ENCODE measurements around the gene ESR1.
"Not testable (repeated sequence)": the region's sequence is repeated elsewhere in the genome, so short reads cannot be mapped to it uniquely, and the experiment has no call there.

The ESR1 gene

DNA sequence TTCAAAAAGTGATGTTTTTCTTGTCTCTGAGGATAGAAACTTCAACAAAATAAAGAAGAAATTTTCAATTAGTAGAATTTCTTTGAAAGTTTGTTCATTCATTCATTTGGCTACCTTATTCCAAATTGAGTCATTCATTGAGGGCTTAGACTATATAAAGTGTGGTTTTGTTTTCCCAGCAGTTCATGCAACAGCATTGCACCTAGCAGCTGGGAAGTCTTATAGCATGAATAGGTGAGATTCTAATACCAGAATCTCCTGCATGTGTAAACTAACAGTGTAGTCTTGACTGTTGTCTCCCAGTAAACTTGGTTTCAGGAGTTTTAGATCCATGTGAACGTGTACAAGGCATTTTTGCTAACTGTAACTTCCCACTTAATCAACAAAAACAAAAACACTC lies 7.1 kb downstream of the ESR1 start:
- no peak for FAIRE-seq

DNA sequence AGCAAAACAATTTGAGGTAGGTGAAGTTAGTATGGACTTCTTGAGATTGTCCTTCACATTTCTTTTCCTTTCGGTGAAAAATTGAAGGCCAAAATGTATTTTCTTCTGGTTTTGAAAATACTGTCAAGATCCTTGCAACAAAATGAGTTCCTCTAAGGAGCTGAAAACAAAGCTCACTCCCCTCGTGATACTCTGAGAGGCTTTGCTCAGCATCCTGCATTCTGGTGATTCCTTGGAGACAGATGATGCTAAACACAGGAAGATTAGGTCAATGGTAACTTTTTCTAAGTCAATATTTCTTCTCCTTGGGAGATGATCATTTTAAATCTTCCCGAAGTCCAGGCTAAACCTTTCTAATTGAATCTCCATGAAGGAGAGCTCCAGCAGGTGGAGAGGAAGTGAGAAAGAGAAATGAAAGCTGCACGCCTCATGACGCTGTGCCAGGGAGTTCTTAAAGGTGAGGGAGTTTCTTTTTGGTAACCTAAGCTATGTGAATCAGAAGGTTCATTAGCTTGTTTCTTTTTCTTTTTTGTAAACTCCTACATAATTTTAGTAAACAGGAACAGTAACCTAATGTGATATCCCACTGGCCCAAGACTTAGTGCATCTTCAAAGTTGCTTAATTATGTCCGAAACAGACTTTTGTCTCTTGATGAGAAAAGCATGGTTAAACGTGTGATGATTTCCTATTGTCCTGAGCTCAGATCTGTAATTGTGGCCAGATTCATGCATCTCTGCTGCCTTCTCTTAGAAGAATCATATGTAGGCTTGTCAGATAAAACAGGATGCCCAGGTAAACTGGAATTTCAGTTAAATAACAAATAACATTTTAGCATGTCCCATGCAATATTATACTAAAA lies 15.0 kb downstream of the ESR1 start:
- FAIRE-seq, result no peak

DNA sequence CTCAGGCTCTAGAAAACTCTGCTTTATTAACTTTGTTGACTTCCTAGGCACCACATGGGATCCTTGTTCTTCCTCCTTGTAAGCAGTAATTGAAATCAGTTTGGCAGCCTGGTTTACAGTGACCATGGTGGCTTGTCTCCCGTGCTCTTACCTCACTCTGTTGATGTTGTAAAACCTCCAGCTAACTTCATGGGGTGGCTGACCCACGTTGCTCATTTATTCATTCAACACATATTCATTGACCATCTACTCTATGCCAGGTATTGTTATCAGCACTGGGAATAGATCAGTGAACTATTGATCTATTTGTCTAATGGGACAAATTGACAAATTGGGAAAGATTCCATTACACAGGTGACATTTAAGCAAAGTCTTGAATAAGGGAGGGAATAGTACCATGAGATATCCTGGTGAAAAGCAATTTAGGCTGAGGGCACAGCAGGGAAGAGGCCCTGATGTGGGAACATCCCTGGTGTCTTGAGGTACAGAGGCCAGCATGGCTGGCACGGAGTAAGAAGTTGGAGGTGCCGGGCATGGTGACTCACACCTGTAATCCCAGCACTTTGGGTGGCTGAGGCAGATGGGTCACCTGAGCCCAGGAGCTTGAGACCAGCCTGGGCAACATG lies 19.1 kb downstream of the ESR1 start:
- FAIRE-seq, result no peak

DNA sequence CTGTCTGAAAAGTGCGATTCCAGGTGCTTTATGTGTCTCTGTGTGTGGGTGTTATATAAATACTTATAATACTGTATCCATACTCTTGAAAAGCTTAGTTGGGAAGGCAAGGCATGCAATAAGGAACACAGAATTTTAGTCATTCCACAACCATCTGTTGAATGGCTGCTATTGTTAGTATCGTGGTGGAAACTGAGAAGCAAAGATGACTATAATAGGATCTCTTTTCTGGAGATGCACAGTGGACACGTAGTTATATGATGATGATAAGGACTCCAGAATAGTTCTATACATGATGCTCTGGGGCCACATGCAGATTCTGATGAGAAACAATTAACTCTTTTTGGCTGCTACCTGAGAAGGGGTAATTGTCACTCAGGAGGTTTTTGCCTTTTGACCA lies 25.2 kb downstream of the ESR1 start:
- no peak for FAIRE-seq

GRCh38 chr6:151835396-151835795 lies 27.9 kb downstream of the ESR1 start:
- no peak for FAIRE-seq

DNA sequence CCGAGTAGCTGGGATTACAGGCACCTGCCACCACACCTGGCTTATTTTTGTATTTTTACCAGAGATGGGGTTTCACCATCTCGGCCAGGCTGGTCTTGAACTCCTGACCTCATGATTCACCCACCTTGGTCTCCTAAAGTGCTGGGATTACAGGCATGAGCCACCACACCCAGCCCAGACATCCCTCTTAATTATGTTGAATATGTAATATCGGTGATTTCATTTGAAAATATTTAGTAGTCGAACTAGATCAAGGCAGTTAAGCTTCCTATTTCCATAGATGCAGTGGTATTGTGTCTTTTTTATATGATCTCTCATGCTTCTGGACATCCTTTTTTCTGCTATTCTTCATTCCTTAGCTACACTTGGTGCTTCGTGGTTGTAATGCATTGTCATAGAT lies 29.7 kb downstream of the ESR1 start:
- no peak for FAIRE-seq

GRCh38 chr6:151842816-151843215 lies 35.3 kb downstream of the ESR1 start:
- FAIRE-seq, result no peak

GRCh38 chr6:151847064-151847463 lies 39.6 kb downstream of the ESR1 start:
- no peak for FAIRE-seq

GRCh38 chr6:151850479-151851003 lies 43.1 kb downstream of the ESR1 start:
- no peak for FAIRE-seq

- peak; percentile 76 for FAIRE-seq
Measured at GRCh38 chr6:151858294-151858693, 50.8 kb downstream of the ESR1 start.

DNA sequence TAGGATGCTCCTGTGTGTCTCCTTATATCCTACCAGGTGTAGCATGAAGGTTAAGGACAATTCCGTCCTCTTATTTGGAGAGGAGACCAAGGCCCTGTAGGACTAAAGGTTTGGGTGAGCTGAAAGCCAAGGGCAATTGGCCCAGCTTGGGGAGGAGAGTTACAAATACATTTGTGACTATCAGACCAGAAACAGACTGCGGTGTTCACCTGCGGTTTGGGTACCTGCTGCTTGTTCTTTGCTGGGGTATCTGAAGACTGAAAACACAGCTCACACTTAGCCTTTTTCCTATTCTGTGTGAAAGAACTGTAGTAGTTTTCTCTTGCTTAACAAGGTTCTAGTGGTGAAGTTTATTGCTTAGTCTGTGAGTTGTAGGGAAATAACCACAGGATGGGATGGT lies 55.0 kb downstream of the ESR1 start:
- no peak for FAIRE-seq

DNA sequence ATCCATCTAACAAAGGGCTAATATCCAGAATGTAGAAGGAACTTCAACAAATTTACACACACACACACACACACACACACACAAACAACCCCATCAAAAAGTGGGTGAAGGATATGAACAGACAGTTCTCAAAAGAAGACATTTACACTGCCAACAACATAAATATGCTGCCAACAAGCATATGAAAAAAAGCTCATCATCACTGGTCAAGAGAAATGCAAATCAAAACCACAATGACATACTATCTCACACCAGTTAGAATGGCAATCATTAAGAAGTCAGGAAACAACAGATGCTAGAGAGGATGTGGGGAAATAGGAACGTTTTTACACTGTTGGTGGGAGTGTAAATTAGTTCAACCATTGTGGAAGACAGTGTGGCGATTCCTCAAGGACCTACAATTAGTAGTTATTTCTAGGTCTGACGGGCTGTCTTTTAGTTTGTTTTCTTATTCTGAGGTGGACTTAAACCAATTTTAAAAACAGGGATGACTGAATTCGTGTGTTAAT lies 59.9 kb downstream of the ESR1 start:
- FAIRE-seq, result not testable (repeated sequence)

DNA sequence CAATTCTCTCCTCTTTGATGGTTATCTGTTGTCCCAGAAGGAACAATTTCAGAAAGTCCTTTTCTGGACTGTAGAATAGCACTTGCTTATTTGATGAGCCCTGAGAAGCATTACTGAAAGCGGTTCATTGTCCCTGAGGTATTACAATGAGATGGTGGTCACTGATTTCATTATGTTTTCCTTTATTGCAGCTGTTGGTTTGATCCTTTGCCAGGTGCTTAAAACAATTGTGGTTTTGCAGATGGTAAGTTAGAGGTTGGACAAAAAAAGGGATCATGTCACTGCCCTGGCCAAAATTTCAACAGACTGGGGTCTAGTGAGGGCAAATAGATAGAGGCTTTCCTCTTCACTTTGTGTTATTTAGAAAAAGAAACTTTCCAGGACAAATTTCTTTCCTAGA lies 61.9 kb downstream of the ESR1 start:
- FAIRE-seq, result no peak

- peak; percentile 83 for FAIRE-seq
Measured at GRCh38 chr6:151869787-151870186, 62.3 kb downstream of the ESR1 start.

GRCh38 chr6:151870375-151870774 lies 62.9 kb downstream of the ESR1 start:
- no peak for FAIRE-seq

- no peak for FAIRE-seq
Measured at GRCh38 chr6:151875524-151875923, 68.0 kb downstream of the ESR1 start.

DNA sequence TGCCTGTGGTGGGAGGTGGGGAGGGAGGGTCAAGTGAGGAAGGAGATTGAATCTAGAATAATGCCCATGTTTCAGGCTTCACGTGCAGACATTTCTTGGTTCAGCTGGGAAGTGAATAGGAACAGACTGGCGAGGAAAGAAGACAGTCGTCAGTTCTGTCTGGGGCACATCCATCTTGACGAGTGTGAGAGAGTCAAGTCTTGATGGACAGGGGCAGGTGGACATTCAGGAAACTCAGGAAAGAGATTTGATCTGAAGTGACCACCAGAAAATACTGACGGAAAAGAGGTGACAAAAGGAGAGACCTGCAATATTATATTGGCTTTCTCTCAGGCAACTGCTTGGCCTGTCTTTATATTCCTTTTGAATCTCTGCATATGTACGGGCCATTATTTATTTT lies 68.6 kb downstream of the ESR1 start:
- FAIRE-seq, result no peak

DNA sequence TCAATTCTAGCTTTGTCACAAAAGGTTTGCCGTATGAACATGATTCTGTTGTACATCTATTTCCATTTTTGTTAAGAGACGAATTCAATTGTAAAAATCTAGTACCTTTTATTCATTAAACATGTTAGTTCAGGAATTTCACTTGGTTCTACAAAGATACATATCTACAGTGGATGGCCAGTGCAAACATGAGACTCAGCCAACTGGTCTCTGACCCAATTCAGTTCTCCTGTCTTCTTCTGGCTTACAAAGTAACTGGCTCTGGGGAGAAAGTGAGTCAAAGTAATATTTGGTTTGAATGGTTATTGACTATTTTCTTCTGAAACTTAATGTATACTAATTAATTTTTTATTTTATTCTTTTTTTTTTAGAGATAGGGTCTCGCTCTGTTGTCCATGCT lies 70.0 kb downstream of the ESR1 start:
- FAIRE-seq, result peak; percentile 74

DNA sequence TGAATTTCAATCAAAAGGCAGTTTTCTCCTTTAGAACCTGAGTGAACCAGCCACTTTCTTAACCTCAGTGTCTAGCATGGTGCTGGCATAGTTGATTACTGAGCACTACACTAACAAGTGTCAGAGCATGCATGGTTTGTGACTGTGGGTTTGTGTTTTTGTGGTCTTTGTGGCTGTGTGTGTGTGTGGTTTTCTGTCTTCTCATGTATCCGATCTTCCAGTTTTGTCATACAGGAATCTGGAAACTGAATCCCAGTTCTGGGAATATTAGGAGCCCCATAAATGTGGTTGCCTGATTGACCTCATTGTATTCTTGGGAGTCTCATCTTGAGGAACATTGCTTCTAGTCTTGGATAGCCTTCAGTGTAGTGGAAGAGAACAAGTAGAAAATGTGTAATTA lies 73.7 kb downstream of the ESR1 start:
- no peak for FAIRE-seq

DNA sequence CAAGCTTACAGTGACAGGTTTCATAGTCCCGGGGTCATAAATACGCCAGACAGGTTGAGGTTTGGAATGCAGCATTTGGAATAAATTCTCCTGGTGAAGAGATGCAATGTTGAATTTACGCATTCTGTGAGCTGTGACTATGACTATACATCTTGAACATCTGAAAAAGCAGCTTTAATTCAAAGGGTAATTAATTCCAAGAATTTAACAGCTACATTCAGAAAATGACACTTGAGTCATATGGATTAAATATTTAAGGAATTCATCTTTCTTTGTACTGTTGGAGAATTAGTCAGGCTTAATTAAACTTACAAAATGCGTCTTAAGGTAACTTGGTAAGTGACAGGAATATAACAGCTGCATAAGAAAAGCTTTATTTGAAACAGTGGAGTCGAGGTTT lies 74.7 kb downstream of the ESR1 start:
- FAIRE-seq, result no peak

DNA sequence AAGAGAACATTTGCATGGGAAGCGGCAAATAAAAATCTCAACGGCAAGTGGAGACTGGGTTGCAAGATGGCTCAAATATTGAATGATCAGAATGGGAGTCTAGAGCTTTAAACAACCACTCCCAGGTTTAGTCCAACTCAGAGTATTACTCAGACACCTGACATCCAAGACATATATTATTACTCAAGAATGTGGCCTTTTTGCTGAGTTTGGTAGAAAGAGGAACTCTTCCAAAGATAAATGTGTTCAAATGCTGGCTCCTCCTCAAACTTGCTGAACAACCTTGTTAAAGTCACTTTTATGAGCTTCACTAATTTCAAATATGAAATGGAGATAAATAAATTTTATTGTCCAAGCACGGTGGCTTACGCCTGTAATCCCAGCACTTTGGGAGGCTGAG lies 77.8 kb downstream of the ESR1 start:
- no peak for FAIRE-seq

GRCh38 chr6:151891524-151891923 lies 84.0 kb downstream of the ESR1 start:
- FAIRE-seq, result no peak

- peak; percentile 23 for FAIRE-seq
Measured at GRCh38 chr6:151894426-151894825, 86.9 kb downstream of the ESR1 start.

- FAIRE-seq, result not testable (repeated sequence)
Measured at GRCh38 chr6:151899221-151899620, 91.7 kb downstream of the ESR1 start.
